SH-SY5Y (cell line): ENCODE results near the gene TBC1D16.

Experiments used
- GATA2 ChIP-seq: IDR thresholded peaks from 2 replicates; pipeline ENCODE4 v1.6.1; 2011; ENCODE audit warnings: mild to moderate bottlenecking, low read depth, low read length
- GATA3 ChIP-seq: IDR thresholded peaks from 2 replicates; pipeline ENCODE4 v1.6.1; 2011; ENCODE audit warnings: low read depth, mild to moderate bottlenecking, low read length, moderate library complexity

DNA sequence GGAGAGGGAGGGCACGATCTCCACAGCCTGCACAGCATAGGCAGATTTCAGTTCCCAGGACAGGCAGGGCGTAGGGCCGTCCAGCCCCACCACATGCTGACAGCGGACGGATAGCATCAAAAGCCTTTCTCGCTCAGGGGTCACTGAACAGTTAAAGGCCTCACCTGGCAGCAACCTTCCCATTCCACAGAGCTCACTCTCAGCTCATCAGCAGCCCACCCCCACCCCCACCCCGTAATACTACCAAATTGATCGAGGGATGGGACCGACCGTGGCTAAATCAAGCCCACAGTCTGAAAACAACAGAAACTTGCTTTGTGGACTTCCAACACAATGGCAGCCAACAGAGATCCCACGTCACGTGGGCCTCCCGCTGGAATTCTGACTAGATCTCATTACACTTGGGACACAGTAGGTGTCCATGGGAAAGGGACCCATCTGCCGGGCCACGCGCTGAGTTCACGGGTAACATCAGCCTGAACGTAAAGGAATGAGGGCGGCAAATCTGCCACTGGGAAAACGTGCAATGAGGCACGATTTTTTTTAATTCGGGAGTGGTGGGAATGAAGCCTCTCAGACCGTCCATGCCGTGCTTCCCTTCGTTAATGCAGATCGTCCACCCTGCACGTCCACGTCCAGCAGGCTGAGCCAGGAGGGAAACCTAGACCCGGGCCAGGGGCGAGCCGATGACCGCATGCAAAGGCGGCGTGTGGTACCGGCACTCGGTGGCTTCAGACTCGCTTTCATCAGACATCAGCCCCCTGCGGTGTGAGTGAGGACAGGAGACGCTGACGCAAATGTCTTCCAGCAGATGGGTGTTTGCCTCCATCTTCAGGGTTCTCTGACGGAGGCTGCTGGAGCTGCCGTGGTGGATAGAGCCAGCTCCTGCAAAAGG is 92.1 kb downstream of the TBC1D16 start:
- TF ChIP-seq GATA2 (no peak), GATA3 (no peak)
